Anterior cingulate cortex (tissue), 58 donors: ENCODE measurements around the gene OSBPL3.

Source experiments
- DNase-seq, 58 donors: peaks; one replicate each; lab custom pipeline; 2025; lab: John Stamatoyannopoulos, UW

Gene OSBPL3

GRCh38 chr7:24836084-24836483, 143.9 kb downstream of the OSBPL3 start:
- no peak for DNase-seq

DNA sequence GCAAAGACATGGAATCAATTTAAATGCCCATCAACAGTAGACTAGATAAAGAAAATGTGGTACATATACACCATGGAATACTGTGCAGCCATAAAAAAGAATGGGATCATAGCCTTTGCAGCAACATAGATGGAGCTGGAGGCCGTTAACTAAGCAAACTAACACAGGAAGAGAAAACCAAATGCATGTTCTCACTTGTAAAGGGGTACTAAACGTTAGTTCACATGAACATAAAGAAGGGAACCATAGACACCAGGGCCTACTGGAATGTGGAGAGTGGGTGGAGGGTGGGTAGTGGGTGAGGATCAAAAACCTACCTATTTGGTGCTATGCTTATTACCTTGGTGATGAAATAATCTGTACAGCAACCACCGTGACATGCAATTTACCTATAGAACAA, 144.3 kb downstream of the OSBPL3 start:
- no peak for DNase-seq

DNA sequence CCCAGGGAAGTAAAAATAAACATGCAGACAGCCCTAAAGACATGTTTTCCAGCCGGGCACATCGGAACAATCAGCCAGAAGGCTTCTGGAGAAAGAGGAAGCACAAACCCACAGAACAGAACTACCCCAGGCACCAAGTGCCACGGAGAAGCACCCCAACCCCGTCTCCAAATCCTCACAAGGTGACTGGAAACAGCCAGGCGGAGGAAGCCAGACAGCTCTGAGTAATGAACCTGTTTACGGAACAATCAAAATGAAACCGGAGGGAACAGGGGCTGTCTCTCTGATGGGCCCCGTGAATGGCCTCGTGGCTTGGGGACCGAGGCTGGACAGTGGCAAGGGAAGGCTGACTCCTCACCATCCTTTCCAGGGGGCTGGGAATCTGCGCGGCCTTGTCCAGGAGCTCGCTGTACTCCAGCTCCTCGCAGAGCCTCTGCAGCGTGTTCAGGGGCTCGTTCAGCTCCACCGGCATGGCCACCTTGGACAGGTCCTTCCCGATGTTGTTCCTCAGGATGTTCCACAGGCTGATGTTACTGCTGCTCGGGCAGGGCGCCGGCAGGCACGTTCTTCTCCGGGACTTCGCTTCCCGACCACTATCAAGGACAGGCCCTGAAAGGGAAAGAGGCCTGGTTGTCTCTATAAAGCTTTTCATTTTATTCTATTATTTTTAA, 145.7 kb downstream of the OSBPL3 start:
- DNase-seq, result peak in 17 of 58 donors; percentile 10 to 67 (median 21)

- DNase-seq, result no peak
Measured at GRCh38 chr7:24833549-24833948, 146.4 kb downstream of the OSBPL3 start.

GRCh38 chr7:24831240-24831639, 148.7 kb downstream of the OSBPL3 start:
- DNase-seq, result no peak

- DNase-seq, result no peak
Measured at GRCh38 chr7:24830440-24831050, 149.4 kb downstream of the OSBPL3 start.

DNA sequence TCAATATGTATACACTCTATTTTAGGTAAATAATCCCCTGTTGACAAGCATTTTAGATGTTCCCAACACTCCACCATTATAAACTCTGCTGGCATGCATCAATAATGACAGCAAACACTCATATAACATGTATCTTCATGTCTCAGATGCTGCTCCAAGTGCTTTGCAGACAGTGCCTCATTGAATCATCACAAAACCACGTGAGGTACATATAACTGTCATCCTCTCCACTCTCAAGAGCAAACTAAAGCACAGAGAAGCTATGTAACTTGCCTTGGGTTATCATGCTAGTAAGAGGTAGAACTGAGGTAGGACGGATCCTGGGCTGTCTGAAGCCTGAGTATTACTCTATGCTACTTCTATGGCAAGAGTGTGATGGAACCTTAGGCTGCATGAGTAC, 150.2 kb downstream of the OSBPL3 start:
- DNase-seq, result no peak

DNA sequence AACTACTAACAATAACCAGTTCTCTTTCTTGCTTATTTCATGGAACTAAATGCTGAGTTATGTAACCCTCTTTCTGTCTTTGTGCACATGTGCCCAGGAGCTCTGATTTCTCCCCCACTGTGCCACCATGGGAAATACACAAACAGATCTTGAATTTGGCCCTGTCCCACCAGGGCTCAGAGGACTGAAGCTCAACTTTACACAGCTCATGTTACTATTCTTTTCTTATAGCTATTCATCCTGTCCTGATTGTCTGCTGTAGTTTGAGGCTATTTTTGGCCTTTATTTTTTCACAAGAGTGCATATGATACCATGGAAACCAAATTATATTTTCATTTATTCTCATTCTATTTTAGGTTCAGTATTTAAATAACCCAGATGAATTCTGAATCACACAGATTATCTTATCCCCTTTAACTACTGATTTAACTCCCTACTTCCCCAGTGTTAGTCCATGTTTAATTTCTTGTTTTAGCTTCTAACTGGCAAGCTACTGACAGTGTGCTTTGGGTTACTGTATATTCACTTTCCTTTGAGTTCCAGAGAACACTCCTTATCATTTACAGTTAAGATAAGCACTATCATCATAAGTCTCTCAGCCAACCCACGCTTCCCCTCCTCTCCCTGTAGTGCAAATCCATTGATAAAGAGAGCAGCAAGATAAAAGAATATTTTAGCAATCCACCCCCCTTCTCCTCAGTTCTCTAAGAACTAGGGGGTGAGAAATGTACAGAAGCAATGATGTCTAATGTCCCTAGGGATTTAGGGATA, 150.9 kb downstream of the OSBPL3 start:
- peak in 15 of 58 donors; percentile 10 to 57 (median 28) for DNase-seq

- DNase-seq, result no peak
Measured at GRCh38 chr7:24827589-24827988, 152.4 kb downstream of the OSBPL3 start.

DNA sequence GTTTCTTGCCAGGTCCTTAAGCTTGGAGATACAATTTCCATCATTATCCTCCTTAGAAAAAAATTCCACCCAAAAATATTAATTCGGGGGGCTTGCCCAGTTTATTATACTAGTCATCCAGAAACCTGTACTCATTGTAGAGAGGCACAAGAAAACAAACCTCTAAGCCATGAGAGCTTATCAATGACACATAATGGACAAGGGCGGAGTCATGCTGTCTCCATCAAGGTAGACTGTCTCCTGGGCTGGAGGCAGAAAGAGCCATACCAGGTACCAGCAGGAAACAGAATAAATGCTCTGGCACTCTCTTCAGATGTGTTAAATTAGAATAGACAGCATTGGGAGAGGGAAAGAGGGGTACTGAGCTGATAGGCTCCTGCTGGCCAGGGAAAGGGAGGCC, 153.0 kb downstream of the OSBPL3 start:
- no peak for DNase-seq

GRCh38 chr7:24826662-24827020, 153.3 kb downstream of the OSBPL3 start:
- DNase-seq, result no peak

DNA sequence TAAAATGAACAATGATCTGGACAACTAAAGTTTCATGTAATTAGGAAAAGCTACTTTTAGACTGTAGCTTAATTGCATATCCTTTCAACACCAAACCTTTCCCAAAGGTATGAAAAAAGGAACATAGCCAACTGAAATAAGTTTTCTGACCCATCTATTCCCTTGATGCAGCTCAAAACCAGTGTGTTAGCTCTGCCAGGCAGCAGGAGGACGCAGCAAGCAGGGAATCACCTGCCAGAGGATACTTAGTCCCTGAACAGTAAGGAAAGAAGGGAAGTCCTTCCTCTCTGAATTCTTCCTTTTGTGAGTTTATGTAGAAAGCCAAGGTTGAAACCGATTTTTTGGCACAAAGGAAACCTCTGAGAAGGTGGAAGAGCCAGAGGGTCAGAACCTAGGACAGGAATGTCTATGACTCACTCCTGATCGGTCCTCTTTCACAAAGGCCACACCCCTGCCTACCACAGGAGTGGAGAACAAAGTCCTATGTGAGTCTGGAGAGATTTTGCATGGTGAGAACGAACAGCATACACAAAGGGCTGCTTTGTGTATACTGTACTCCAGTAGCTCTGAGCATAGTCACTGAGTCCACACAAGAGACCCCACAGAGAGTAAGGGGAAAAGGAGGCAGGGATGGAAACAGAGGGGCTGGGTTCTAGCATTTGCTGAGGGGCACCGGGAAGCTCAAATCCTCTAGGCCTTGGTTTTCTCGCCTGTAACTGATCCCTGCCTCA, 153.9 kb downstream of the OSBPL3 start:
- no peak for DNase-seq

DNA sequence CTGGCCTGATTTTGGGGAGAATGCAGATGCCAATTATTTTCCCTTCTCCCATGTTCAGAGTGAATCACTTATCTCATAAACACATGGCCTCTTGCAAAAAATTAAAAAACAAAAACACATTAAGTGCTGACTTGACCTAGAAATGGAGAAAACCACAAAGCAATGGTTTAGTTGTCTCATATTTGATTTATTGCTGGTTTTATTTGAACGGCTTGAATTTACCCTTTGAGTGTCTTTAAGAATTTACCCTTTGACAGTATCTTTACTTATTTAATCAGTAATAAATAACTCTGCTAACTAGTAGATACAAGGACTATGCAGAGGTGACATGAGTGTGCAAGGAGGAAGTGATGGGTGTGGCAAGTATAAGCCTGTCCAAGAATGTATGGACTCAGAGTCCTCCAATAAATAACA, 154.6 kb downstream of the OSBPL3 start:
- DNase-seq, result no peak

- DNase-seq, result peak in 16 of 58 donors; percentile 8 to 63 (median 33)
Measured at GRCh38 chr7:24824896-24825295, 155.1 kb downstream of the OSBPL3 start.

GRCh38 chr7:24824400-24824799, 155.6 kb downstream of the OSBPL3 start:
- DNase-seq, result no peak

- no peak for DNase-seq
Measured at GRCh38 chr7:24821754-24822054, 158.3 kb downstream of the OSBPL3 start.

DNA sequence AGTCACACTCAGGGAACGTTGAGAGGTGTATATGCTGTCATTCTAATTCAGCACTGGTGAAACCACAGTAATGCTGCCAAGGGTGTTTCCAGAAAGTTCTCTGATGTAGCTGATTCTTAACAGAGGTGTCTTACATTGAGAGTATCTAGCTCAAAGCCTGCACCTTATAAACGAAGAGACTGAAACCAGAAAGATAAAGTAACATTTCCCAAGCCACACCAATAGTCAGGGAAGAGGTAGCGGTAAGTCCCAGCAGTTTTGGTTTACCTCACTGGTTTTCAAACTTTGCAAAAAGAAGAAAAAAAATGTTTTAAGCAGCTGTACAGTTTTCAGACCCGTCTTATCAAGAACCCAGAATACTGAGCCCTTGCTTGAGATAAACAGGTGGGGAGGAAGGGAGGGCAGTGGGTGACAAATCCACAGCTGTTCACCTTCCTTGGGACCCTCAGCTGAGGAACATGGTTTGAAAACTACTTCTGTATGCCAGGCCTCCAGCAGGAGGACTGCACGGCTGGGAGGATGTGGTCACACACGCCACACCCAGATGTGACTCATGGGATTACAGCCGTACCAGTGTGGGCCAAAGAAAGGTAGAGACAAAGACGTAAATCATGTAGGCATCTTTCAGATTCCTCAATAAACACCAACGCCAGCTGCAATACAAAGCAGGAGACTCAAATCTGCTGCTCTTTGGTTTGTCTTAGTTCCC, 158.8 kb downstream of the OSBPL3 start:
- no peak for DNase-seq

- DNase-seq, result no peak
Measured at GRCh38 chr7:24820730-24821044, 159.3 kb downstream of the OSBPL3 start.

GRCh38 chr7:24819916-24820689, 159.9 kb downstream of the OSBPL3 start:
- peak in 57 of 58 donors; percentile 7 to 87 (median 65) for DNase-seq

- no peak for DNase-seq
Measured at GRCh38 chr7:24817339-24817738, 162.6 kb downstream of the OSBPL3 start.
